Hypothalamus (tissue), 51 donors: Measurements from ENCODE around the gene SMPDL3B.
A peak's percentile ranks its signal among the peaks of the same experiment; 100 is the strongest.

Source experiments
- DNase-seq, 51 donors: peaks; one replicate each; lab custom pipeline; 2025; lab: John Stamatoyannopoulos, UW

SMPDL3B gene, protein sequence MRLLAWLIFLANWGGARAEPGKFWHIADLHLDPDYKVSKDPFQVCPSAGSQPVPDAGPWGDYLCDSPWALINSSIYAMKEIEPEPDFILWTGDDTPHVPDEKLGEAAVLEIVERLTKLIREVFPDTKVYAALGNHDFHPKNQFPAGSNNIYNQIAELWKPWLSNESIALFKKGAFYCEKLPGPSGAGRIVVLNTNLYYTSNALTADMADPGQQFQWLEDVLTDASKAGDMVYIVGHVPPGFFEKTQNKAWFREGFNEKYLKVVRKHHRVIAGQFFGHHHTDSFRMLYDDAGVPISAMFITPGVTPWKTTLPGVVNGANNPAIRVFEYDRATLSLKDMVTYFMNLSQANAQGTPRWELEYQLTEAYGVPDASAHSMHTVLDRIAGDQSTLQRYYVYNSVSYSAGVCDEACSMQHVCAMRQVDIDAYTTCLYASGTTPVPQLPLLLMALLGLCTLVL

DNA sequence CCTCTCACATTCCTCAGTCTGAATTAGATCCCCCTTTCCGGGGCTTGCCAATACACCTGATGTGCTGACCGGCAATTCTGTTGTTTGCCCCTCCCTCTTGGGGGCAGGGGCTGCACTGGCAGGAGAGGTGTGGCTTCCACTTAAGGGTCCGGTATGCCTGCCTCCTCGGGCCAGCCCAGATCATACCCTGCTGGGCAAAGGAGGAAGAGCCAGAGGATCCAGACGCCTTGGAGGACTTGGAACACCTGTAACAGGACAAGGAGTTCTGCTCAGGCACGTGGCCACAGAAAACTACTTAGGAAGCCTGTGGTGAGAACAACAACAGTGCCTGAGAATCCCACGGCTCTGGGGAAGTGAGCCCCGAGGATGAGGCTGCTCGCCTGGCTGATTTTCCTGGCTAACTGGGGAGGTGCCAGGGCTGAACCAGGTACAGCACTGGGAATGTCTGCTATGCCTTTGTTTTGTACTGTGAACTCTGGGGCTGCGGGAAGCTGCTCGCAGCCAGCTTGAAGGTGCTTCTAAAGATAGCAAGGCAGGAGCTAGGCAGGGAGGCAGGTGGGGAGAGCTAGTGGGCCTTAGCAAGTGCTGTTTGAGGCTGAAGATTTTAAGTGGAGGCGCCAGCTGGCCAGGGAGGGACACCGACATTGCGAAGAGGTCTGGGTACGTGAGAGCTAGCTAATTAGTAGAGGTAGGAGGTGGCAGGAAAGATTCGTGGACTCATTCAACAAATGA is at the start of gene SMPDL3B:
TSS of gene SMPDL3B (plus strand) at position 183 of the 732 bp plus-strand sequence. CDS start at position 367, 184 bp downstream.
- no peak for DNase-seq

DNA sequence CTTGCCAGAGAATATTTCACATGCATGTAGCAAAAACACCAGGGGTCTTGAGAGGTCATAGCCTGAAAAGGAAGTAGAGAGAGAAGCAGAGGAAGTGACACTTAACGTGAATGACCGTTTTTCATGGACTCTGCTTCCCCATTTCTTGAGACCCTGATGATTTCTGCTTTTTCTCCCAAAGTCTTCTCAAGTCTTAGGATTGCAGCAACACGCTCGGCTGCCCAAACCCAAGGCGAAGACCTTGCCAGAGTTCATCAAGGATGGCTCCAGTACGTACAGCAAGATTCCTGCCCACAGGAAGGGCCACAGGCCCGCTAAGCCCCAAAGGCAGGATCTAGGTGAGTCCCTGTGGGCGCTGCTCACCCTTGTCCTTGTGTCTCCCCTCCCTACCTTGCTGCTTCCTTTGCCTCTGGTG is 49.7 kb upstream of the SMPDL3B start:
- DNase-seq = no peak

DNA sequence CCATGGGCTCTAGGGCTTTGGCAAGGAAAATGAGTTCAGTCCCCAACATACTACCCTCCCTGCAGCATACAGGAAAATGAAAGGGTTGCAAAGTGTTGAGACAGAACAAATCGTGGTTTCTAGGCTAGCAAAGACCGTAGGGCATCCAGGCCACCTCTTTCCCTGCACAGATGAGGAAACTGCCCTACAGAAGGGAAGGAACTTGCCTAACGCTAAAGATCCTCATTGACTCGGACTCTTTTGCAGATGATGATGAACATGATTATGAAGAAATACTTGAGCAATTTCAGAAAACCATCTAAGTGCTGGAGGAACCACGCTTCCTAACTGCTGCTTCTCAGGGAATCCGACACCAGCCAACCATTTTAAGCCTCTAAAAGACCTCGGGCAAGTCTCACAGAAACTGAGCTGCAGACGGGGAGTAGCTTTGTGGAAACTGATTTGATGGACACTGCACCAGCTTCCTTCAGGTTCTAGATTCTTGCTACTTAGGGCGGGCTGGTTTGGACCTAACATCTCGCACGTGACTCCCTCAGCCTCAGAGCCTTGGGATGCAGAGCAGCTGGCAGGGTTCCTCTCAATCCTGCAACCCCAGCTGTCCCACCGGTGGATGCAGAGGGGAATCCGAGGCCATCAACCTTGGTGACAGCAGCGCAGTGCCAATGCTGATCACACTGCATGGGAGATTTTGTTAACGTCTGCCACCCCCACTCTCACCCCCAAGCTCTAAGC is 49.0 kb upstream of the SMPDL3B start:
- DNase-seq = no peak

DNA sequence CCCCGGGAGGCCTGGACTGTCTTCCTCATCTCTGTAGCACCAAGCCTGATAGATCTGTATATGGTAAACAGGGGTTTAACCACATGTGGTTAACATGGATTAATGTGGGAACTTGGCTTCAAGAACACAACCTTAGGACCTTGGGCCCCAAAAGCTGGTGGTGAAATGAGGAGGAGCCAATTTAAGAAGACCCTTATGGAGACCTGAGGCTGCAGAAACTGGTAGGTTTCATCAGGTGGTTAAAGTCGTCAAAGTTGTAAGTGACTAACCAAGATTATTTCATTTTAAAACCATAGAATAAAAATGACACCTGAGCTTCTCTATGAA is 48.5 kb upstream of the SMPDL3B start:
- DNase-seq = no peak

DNA sequence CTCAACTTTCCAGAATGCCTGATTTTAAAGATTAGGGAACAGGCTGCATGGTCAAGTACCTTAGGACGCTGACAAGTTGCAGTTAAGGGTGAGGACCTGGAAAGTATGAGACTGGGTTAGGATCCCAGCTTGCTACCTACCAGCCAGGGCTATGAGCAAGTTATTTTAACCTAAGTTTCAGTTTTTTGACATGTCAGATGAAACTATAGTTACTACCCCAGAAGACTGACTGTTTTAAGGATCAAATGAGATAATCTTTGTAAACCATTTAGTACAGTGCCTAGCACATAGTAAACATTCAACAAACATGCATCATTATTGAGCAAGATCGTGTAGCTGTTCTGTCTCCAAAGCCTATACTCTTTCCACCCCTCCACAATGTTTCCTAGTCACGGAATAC is 48.1 kb upstream of the SMPDL3B start:
- DNase-seq = no peak

DNA sequence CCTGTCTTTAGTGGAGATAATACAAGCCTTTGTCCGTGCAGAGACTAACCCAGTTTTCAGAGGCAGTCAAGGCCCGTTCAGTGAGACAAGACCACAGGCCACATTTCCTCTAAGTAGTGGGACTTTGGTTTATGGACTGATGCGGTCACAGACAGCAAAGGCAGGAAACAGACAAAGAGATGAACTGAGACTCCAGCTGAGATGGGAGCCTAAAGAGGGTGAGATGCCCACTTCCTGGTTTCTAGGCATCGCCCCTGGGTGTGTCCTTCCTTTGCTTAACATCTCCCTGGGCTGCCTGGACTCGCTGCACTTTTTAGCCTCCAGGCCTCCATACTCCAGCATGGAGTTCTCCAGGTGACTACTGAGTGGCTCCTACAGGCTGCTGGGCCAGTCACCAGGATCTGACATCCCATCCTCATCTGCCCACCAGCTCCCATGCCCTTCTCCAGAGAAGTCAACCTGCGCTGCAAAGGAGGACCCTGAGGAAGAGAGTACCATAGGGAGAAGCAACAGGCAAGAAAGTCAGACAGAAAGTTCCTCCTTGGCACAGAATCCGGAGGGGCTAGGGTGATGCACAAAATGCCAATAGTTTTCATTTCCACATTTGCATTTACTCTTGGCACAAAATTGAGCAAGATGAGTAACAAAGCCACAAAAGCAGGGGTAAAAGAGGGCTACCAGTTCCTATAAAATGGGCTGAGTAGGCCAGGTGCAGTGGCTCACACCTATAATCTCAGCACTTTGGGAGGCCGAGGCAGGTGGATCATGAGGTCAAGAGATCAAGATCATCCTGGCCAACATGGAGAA is 47.4 kb upstream of the SMPDL3B start:
- DNase-seq = peak in 1 of 51 donors; percentile 10

DNA sequence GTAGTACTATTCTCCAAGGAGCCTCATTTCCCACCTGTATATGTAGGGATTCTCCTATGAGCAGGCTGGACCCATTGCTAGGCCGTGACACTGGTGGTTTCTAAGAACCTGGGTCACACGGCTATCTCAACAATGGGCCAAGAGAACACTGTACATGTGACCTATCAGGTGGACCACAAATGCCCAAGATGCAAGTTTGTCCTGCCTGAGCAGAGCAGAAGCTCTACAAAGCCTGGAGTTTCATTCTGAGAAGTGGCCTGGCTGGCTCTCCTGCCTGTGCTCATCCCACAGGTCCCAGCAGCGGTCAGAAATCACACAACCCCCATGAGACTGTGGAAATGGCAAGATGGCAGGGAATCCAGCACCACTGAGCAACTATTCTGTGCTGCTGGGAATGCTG is 45.3 kb upstream of the SMPDL3B start:
- peak in 1 of 51 donors; percentile 31 for DNase-seq

DNA sequence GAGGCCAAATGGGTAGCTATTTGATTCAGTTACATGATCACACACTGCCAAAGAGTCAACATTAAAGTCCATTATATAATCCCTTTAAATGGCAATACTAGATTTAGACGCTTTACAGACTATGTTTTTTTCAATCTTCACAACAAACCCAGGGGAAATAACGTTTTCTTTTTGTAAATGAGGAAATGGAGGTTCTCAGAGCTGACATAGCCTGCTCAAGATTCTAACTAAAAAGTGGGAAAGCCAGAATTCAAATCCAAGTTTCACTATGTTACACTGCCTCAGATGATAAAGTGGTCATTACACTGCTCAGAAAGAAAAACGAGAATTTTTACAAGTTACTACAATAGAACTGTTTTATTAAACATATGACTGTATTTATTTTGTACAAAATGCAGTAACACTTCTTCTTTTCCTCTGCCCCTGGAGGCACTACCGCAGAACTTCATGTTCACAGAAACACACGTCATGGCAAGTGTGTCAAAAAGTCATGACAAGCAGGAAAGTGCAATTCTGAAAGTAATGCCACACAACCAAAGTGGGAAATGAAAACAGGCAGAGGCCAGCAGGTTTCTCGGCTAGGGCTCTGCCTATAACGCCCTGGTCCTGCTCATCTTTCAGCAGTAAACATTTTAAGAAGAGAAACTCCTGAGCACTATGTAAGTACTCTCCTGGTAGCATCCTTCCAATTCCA is 43.5 kb upstream of the SMPDL3B start:
- DNase-seq = peak in 2 of 51 donors; percentile 20 to 27

DNA sequence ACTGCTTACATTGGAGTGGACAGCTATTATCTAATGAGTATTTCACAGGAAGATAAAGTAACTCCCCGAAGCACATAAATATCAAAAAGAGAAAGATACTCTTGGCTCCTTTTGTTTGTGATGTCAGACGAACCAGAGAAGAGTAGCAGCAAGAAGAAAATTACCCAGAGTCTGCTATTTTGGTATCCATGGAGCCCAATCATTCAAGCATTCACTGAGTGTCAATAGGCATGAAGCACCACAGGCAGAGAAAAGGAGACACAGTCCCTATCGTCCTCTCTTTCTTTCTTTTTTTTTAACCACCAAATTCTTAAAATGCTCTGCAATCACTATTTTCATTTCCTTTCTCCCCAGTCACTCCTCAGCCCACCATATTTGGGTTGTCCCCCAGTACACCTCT is 40.3 kb upstream of the SMPDL3B start:
- DNase-seq = no peak

DNA sequence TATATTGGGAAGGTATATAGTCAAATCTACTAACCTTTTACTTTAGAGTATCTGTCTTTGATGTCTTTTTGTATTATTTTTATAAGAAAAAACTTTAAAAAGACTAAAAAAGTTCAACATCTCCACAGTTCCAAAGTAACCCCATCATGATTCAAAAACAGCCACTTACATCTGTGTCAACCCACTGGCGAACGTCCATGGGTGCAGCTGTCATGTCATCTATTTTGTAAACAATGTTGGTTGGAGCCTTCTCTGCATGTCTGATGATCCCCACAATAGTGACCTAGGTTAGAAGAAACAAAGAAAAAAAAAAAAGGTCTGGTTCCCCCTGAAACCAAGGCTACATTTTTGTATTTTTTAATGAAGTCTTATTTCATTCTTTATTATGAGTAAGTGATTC is 28.0 kb upstream of the SMPDL3B start:
- DNase-seq = no peak

DNA sequence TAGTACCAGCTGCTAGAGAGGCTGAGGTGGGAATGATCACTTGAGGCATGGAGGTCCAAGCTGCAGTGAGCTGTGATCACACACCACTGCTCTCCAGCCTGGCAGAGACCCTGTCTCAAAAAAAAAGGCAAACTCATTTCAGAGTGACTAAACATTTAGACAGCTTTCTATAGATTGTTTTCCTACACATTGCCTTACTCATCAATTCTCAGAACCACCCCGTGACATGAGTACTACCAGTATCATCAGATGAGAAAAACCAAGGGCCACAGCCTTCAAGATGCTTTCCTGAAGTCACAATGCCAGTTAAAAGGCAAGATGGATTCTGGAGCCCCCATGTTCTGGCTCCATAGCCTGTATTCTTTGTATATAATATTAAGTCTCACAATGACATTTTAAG is 22.4 kb upstream of the SMPDL3B start:
- no peak for DNase-seq

DNA sequence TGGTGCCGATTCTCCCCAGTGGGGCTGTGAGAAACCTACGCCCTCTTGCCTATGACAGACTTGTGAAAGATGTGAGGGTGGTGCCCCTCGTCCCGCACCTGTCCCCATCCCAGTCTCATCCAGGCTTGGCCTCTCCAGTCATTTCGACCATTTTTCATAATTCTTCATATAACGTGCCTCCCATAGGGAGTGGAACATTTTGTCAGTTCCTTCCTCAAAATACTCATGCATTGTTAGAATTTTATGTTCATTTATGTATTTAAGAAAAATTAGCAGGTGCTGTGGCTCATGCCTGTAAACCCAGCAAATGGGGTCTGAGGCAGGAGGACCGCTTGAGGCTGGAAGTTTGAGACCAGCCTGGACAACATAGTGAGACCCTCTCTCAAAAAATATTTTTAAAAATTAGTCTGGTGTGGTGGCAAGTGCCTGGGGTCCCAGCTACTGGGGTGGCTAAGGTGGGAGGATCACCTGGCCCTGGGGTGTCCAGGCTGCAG is 19.7 kb upstream of the SMPDL3B start:
- DNase-seq = no peak

DNA sequence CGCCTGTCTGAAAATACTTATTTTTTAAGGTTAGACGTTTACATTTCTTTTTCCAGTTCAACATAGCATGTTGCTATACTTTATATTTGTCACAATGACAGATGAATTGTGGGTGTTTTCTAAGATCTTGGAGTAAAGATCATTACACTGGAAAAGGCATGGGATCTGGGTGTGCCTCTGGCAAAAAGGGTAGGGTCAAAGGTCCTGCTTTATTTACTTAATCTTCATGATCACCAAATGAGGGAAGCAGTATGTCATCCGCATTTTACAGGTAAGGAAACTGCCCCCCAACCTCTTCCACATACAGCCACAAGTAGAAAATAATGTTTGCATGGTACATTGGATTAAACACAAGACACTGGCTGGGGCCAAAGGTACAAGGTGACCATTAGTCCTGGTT is 12.5 kb upstream of the SMPDL3B start:
- DNase-seq = no peak

DNA sequence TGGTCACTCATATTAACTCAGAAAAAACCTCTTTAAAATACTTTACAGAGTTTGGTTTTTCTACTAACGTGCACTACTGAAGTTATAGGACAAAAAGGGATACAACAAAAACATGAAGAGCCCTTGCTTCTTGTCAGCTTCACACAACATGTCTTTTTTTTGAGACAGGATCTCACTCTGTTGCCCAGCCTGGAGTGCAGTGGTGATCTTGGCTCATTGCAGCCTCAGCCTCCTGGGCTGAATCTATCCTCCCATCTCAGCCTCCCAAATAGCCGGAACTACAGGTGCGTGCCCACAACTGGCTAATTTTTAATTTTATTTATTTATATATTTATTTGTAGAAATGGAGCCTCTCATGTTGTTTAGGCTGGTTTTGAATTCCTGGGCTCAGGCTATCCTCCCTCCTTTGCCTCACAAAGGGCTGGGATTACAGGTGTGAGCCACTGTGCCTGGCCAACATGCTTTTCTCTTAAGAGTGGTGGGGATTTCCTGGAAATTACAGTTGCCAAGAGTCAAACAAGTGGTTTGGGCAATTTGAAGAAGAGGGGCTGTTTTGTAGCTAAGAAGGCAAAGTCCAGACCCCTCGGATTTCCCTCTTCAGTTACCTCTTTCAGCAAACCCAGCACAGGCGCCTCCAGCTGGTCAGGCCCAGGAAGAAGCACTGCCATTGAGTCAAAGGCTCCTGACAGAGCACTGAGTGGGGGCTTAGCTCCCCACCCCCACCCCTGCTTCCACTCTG is 6.4 kb upstream of the SMPDL3B start:
- DNase-seq = no peak

DNA sequence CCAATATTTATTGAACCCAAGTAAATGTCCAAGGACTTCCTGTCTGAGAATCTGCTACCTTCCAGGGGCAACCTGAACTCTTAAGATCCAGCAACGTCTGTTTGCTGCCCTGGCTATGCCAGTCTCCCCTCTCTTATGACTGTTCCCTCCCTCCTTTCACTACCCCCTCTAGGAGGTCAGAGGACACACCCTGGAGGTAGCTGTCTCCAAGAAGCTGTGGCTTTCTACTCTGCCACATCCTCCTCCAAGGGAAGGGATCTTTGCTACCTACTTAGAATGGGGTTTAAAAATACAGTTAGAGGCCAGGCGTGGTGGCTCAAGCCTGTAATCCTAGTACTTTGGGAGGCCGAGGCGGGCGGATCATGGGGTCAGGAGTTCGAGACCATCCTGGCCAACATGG is 3.6 kb upstream of the SMPDL3B start:
- no peak for DNase-seq

DNA sequence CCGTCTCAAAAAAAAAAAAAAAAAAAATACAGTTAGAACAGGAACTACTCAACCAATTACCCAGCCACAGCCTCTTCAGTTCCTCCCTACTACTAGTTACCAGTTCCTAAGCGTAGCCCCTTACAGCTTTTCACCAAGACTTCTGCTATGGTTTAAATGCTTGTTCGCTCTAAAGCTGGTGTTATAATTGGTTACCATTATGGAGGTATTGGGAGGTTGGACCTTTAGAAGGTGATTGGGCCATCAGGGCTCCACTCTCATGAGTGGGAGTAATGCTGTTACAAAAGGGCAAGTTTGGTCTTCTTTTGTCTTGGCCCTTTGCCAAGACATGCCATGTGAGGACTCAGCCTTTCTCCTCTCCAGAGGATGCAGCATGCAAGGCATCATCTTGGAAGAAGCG is 3.0 kb upstream of the SMPDL3B start:
- no peak for DNase-seq

DNA sequence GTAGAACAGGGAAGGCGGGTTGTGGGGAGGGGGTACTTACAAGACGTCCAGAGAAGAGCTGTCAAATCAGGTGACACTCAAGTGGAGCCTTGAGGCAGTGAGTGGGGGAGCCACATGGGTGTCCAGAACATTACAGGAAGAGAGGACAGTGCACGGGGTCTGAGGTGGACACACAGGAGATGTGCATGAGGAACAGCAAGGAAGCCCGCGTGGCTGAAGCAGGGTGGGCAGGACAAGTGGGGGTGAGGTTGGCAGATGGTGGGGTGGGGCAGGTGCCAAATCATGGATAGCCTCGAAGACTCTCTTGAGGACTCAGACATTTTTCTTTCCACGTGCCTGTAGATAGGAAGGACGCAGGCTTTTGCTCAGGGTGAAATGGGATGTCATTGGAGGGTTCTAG is 921 bp downstream of the SMPDL3B start:
- DNase-seq = no peak

DNA sequence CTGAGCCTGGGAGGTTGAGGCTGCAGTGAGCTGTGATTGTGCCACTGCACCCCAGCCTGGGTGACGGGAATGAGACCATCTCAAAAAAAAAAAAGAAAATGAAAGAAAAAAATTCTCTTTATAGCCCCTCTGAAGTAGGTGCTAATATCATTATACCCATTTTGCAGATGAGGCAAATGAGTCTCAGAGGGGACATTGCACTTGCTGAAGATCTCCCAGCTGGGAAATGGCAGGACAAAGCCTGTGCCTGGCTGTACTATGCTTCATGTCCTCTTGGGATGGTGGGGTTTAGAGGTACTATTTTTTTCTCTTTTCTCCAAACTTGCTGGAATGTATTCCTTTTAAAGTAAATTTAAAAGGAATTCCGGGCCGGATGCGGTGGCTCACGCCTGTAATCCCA is 1.6 kb downstream of the SMPDL3B start:
- no peak for DNase-seq

DNA sequence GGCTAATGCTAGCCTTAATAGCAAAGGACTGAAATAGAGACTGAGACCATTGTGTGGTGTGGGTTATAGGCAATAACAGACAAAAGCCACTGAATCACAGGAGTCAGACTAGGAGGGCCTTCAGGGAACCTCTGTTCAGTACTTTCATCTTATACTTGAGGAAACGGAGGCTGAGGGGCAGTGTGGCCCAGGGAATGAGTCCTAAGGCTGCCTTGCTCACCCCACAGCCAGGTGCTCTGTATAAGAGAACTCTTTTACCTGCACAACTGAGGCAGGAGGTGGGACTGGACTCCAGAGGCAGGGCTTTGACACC is 2.7 kb downstream of the SMPDL3B start:
- DNase-seq = no peak
